Osteocyte (in vitro differentiated cells): ENCODE measurements around the gene TMED1. TPM values are rescaled to one million over a fixed set of nuclear protein-coding genes. Genes with fewer than 3 reads are reported as not detected.

Experiments used
- DNase-seq: peaks from one replicate; pipeline ENCODE4 v3.0.0; 2021; ENCODE audit warnings: mixed read lengths; ENCODE audit not compliant: unreplicated experiment; ENCODE audit errors: extremely low spot score
- H3K27ac Mint-ChIP-seq: one replicate; pipeline ENCODE4 v1.8.0; 2021; ENCODE audit warnings: mild to moderate bottlenecking, mixed read lengths; ENCODE audit not compliant: unreplicated experiment
- H3K27me3 Mint-ChIP-seq: one replicate; pipeline ENCODE4 v1.8.0; 2021; ENCODE audit warnings: mixed read lengths; ENCODE audit not compliant: unreplicated experiment
- H3K36me3 Mint-ChIP-seq: one replicate; pipeline ENCODE4 v1.8.0; 2021; ENCODE audit warnings: mixed read lengths; ENCODE audit not compliant: unreplicated experiment
- H3K4me1 Mint-ChIP-seq: one replicate; pipeline ENCODE4 v1.8.0; 2021; ENCODE audit warnings: mixed read lengths; ENCODE audit not compliant: unreplicated experiment
- H3K4me3 Mint-ChIP-seq: one replicate; pipeline ENCODE4 v1.8.0; 2021; ENCODE audit warnings: mild to moderate bottlenecking, moderate library complexity, mixed read lengths; ENCODE audit not compliant: unreplicated experiment
- H3K9me3 Mint-ChIP-seq: one replicate; pipeline ENCODE4 v1.8.0; 2021; ENCODE audit warnings: mixed read lengths; ENCODE audit not compliant: unreplicated experiment
- total RNA-seq: library from RNA; stranded (reverse); gene quantifications from 2 replicates; pipeline ENCODE4 v1.2.1, GENCODE V29; 2021
- TF ChIP-seq, protein P1 (sequence below): fragments of 200-600 bp; sonication (generic); IDR thresholded peaks from 2 replicates; pipeline ENCODE4 v1.5.0; 2021; ENCODE audit warnings: antibody characterized with exemption, mild to moderate bottlenecking, moderate library complexity

TMED1 gene
- total RNA-seq, 1 donor from 2014 or later, result 35.5 TPM

DNA sequence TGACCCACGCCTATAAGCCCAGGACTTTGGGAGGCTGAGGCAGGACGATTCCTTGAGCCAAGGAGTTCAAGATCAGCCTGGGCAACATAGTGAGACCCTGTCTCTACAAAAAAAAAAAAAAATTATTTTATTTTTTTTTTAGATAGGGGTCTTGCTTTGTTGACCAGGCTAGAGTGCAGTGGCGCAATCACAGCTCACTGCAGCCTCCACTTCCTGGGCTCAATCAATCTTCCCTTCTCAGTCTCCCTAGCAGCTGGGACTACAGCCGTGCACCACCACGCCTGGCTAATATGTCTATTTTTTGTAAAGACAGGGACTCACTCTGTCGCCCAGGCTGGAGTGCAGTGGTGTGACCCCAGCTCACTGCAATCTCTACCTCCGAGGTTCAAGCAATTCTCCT, 16.9 kb upstream of the TMED1 start:
- H3K36me3 Mint-ChIP-seq, result no peaks in the 10 kb centered on the region
- TF ChIP-seq, protein P1, sequence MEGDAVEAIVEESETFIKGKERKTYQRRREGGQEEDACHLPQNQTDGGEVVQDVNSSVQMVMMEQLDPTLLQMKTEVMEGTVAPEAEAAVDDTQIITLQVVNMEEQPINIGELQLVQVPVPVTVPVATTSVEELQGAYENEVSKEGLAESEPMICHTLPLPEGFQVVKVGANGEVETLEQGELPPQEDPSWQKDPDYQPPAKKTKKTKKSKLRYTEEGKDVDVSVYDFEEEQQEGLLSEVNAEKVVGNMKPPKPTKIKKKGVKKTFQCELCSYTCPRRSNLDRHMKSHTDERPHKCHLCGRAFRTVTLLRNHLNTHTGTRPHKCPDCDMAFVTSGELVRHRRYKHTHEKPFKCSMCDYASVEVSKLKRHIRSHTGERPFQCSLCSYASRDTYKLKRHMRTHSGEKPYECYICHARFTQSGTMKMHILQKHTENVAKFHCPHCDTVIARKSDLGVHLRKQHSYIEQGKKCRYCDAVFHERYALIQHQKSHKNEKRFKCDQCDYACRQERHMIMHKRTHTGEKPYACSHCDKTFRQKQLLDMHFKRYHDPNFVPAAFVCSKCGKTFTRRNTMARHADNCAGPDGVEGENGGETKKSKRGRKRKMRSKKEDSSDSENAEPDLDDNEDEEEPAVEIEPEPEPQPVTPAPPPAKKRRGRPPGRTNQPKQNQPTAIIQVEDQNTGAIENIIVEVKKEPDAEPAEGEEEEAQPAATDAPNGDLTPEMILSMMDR, result no peak

DNA sequence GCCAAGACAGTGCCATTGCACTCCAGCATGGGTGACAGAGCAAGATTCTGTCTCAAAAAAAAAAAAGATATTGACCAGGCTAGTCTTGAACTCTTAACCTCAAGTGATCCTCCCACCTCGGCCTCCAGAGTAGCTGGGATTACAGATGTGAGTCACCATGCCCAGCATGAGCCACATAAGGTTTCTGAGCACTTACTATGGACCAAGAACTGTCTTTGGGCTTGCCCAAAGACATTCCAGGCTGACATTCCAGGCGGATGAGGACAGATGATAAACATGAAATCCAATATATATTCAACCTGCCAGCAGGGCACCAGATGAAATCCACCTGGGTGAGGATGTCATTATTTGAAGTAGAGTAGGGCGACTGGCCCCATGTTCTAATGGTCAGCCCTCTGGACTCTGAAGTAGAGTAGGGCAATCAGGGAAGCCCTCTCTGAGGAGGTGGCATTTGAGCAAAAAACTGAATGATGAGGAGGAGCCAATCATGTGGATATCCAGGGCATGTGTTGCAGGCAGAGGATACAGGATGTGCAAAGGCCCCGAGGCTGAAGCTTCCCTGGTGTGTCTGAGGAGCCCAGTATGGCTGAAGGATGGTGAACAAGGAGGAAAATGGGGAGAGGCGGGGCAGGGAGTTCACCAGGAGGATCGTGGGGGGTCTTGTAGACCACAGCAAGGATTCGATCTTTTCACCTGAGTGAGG, 16.2 kb upstream of the TMED1 start:
- H3K36me3 Mint-ChIP-seq, result no peaks in the 10 kb centered on the region
- no peak overlapping the region for H3K27ac Mint-ChIP-seq
- TF ChIP-seq, protein P1, result no peak
- H3K9me3 Mint-ChIP-seq, result no peaks in the 10 kb centered on the region
- H3K27me3 Mint-ChIP-seq, result peaks cover 4% of the 10 kb centered on the region
- peaks cover 4% of the 10 kb centered on the region for H3K4me1 Mint-ChIP-seq
- DNase-seq, result no peak
- no peak overlapping the region for H3K4me3 Mint-ChIP-seq

More for the DNA sequence above, 16.9 kb upstream of the TMED1 start:
- peaks cover 4% of the 10 kb centered on the region for H3K4me1 Mint-ChIP-seq
- no peak overlapping the region for H3K4me3 Mint-ChIP-seq
- H3K9me3 Mint-ChIP-seq, result no peaks in the 10 kb centered on the region
- H3K27me3 Mint-ChIP-seq, result peaks cover 4% of the 10 kb centered on the region
- DNase-seq, result no peak
- no peak overlapping the region for H3K27ac Mint-ChIP-seq

DNA sequence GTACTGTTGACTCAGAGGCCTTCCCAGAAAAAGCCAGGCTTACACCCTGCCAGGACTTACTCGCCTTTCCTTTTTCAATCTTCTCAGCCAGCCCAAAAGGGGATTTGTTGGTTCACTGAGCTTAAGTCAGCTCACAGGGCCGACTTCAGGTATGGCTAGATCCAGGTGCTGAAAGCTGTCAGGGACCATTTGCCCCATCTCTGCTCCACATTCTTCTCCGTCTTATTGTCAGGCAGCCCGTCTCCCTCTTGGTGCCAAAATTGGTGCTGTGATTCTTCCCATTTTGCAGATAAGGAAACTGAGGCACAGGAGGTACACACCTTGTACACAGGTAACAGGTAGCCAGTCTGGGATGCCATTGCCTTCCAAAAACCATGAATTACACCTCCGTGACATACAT, 14.6 kb upstream of the TMED1 start:
- H3K4me3 Mint-ChIP-seq, result no peak overlapping the region
- peaks cover 4% of the 10 kb centered on the region for H3K27me3 Mint-ChIP-seq
- H3K36me3 Mint-ChIP-seq, result peaks cover 3% of the 10 kb centered on the region
- TF ChIP-seq, protein P1, result no peak
- H3K9me3 Mint-ChIP-seq, result peaks cover 5% of the 10 kb centered on the region
- no peak for DNase-seq
- peaks cover 4% of the 10 kb centered on the region for H3K4me1 Mint-ChIP-seq
- H3K27ac Mint-ChIP-seq, result no peak overlapping the region

DNA sequence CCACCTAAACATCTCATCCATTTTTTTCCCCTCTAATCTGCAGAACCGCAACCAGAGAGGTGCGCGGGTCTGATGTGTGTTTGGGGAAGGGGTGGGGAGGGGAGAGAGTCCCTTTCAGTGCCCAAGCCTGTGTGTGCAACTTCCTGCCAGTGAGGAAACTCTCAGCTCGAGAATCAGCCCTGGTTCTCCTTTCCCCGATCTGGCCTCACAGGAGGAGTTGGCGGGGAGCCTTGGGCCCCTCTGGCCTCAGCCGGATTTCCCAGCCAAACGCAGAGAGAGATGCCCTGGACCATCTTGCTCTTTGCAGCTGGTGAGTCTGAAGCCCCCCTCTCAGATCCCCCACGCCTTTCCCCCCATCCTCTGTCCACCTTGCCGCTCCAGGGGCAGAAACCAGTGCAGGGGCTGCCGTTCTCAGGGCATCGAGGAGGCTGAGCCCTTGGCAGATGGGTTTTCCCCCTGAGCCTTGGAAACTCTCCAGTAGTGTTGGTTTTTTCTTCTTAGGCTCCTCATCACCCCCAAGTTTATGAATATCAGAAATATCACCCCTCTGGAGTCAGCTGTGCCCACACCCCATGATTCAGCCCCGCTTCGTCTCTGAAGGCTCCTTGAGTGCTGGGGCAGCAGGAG, 12.3 kb upstream of the TMED1 start, which contains the start of gene C19orf38:
Gene C19orf38 (plus strand): TSS at position 186 of the 627 bp plus-strand sequence. CDS start 94 bp downstream, at position 280.
- Mint-ChIP-seq H3K27ac (no peak within 1 kb of the TSS), H3K27me3 (peaks cover 4% of the 10 kb centered on the region), H3K4me1 (peaks cover 4% of the 10 kb centered on the region)

More for the DNA sequence above, 12.3 kb upstream of the TMED1 start, which contains the start of gene C19orf38:
- no peak within 1 kb of the TSS for H3K4me3 Mint-ChIP-seq
- H3K36me3 Mint-ChIP-seq, result peaks cover 3% of the 10 kb centered on the region
- TF ChIP-seq, protein P1, result no peak
- DNase-seq, result no peak
- peaks cover 5% of the 10 kb centered on the region for H3K9me3 Mint-ChIP-seq
